RPMI7951 (cell line): ENCODE results near the gene KRT17. TPM values are rescaled to one million over a fixed set of nuclear protein-coding genes. Genes with fewer than 3 reads are reported as not detected.
"Not testable (repeated sequence)": the region's sequence is repeated elsewhere in the genome, so short reads cannot be mapped to it uniquely, and the experiment has no call there.

Experiments used
- DNase-seq: peaks from one replicate; pipeline ENCODE4 v3.0.0-alpha.2; 2012; ENCODE audit warnings: low read depth
- total RNA-seq: library from RNA; depleted of rRNA; stranded (reverse); fragments of >200 nt; shearing (Covaris generic); gene quantifications from 2 replicates; pipeline ENCODE4 v1.2.3, GENCODE V29; 2014

KRT17 gene
- total RNA-seq, 1 experiment from 2014 or later = 35.9 TPM

- DNase-seq = no peak
Observed at GRCh38 chr17:41594363-41594915, 29.9 kb downstream of the KRT17 start.

GRCh38 chr17:41593306-41593981 is 30.9 kb downstream of the KRT17 start:
- no peak for DNase-seq

DNA sequence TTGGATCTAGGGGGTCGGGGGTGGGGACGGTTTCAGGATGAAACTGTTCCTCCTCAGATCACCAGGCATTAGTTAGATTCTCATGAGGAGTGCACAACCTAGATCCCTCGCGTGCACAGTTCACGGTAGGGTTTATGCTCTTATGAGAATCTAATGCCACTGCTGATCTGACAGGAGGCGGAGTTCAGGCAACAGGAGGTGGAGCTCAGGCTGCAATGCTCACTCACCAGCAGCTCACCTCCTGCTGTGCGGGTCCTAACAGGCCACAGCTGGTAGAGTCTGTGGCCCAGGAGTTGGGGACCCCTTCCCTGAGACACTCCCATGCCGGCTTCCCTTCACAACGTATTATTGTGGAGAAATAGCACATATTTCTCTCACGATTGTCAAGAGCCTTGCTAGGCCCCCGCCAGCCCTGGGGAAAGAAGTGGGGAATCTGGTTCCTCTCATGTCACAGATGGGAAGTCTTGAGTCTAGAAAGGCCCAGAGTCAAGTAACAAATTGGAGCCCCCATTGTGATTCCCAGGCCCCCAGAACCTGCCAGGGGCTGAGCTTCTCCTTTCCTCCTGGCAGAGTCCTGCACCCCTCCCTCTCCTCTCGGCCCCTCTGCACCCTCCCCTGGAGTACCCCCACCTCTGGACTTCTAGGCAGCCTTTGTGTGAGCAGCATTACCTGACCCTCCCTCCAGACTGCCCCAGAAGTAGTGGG is 31.6 kb downstream of the KRT17 start:
- no peak for DNase-seq

DNA sequence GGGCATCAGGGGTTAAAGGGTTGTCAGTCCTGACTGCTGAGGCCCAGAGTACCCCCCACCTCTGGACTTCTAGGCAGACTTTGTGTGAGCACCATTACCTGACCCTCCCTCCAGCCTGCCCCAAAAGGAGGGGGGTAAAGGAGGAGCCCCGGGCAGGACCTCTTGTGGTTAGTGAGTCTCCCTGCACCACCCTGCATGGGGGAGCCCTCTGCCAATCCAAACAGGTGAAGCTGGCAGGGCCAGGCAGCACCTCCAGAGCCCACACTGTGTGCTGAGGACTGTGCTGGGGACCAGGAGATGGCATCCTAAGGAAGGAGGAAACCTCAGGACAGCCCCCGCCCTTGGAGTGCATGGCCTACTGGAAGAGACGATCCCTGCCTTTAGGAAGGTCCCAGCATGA is 35.1 kb downstream of the KRT17 start:
- DNase-seq = no peak

DNA sequence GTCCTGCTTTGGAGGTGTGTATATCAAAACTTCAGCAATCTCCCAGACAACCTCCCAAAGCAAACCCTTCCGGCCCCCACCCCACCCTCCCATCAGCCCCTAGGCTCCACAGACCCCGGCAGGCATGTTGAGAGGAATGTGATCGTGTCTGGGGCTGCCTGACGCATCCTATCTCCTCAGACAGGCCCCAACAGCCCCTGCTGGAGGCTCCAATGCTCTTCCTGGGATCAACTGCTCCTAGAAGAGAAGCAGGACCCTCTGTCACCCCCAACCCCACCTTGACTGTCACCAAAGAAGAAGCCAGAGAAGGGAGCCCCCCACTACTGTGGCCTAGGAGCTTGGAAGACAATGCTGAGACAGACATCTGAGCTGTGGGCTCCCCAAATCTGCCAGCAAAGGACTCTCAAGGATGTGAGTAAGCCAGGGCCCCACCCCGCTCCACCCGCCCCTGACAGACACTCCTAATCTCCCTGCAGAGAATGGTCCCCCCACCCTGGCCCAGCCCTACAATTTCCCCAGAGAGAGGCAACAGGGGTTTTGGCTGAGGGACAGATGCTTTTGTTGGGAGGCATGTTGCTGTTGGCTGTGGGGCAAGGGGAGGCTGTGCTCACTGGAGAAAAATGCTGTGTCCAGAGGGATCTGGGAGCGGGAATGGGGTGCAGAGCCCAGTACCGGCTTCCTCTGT is 36.1 kb downstream of the KRT17 start:
- DNase-seq = no peak

GRCh38 chr17:41586863-41587495 is 37.4 kb downstream of the KRT17 start, which contains the start of gene KRT14:
TSS of gene KRT14 (minus strand) at chr17:41586895. CDS start at chr17:41586834, 61 bp downstream.
- DNase-seq = no peak

DNA sequence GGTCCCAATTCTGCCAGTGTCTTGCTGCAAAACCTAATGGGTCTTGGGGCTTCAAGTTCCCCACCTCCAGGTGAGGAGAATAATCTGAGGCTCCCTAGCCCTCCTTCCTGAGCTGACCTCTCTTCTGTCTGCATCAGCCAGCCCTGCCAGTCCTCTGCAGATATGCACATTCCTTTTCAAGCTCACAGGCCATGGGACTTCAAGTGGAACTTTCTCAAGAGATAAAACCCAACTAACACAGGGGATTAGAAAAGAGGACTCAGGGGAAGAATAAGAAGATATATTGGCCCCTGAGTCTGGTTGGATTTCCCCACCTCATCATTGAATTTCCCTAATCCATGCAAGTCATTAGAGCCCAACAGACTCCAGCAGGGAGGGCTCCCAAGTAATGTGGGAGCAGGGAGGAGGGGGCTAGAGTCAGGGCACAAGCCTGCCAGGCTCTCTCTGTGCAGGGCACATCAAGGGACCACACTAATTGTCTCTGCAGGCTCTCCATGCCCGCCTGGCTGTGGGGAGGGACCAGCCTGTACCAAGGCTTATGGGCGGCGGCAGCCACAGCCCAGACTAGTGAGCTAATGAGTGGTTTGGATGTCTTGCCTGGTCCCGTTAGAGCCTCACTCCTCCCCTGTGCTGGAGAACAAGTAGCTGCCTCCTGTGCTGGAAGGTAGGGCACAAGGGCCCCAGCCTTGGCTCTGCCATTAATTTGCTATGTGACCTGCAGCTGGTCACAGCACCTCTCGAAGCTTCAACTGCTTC is 38.9 kb downstream of the KRT17 start:
- DNase-seq = no peak

- DNase-seq = peak; percentile 15
Observed at GRCh38 chr17:41584331-41584927, 39.9 kb downstream of the KRT17 start.

- no peak for DNase-seq
Observed at GRCh38 chr17:41583137-41584127, 40.9 kb downstream of the KRT17 start.

GRCh38 chr17:41582061-41582968 is 42.1 kb downstream of the KRT17 start:
- not testable (repeated sequence) for DNase-seq

- no peak for DNase-seq
Observed at GRCh38 chr17:41581366-41582060, 42.9 kb downstream of the KRT17 start.

GRCh38 chr17:41580687-41581365 is 43.5 kb downstream of the KRT17 start:
- peak; percentile 25 for DNase-seq

- no peak for DNase-seq
Observed at GRCh38 chr17:41580244-41580575, 44.2 kb downstream of the KRT17 start.

DNA sequence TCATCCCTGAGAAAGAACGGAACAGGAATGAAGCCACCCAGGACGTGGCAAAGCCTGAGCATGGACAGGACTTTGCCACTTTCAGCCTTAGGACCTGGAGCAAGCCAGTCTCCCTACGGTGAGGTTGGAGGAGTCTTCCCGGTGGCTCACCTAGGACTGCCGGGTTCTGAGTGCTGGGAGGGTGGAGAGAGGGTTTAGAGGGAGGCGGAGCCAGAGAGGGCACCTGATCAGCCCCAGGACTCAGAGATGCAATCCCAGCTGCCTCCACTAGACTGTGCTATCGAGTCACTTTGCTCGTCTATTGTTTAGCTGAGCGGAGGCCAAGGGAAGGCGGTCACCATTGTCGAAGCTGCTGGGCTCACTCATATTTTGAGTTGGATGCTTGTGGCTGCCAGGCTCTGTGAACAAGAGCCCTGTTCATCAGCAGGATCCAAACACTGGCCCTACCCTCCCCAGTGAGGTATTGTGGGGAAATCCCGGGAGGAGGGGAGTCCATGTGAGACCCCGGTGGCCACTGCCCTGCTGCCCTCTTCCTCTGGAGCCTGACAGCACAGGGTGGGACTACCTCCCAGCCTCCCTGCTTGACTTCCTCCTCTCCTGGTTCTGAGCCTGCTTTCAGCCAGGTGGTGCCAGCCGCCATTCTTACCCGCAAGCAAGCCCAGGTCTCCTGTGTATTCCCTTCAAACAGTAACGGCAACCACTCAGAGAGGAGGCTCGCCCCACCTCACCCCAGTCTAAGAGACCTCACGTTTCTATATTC is 44.7 kb downstream of the KRT17 start:
- DNase-seq = peak; percentile 76

- DNase-seq = no peak
Observed at GRCh38 chr17:41578971-41579370, 45.4 kb downstream of the KRT17 start.

DNA sequence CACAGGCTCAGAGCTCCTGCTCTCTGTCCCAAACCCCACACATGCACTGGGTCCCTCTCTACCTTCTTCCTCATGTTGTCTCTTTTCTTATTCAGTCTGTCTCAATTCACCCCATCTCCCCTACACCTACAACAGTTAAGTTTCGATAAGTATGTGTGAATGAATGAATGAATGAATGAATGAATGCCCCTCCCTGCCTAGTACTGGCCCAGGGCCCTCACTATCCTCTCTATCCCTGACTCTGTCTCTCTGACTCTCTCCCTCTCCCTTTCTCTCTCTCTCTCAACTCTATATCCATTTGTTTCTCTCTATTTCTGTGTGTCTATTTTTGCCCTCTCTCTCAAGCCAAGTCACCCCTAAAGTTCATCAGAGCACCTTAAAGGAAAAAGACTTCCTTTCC is 45.8 kb downstream of the KRT17 start:
- DNase-seq = no peak

DNA sequence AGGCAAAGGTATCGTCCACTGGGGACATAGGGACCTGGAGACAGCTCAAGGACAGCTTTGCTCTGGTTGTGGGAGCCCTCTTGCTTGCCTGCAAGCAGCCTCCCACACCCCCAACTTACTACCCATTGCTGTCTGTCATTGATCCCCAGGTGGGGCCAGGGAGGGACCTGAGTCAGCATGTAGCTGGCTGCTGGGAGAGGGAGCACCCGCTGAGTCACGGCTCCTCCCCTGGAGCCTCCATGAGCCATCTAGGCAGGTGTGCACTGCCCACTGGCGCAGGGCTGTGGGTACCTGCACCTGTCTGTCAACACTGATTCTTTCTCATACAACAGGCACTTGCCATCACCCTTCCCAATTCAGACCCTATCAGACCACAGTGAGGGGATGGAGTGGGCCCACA is 47.6 kb downstream of the KRT17 start:
- not testable (repeated sequence) for DNase-seq
